ENCODE data around the gene BUD13.

GRCh38 chr11:116721988-116722387 lies 50.8 kb downstream of the BUD13 start:
- TF ChIP-seq CTCF (IDR thresholded peaks at IDR 0.05) (no peak), POLR2AphosphoS5 (IDR thresholded peaks at IDR 0.05) (no peak), POLR2A (IDR thresholded peaks at IDR 0.05) (no peak)

Measured in breast epithelium (tissue), 3 donors.